Activated CD8-positive, alpha-beta T cell treated with anti-CD3 and anti-CD28 coated beads for 36 hours (primary cell): ENCODE measurements around the gene CCL4. TPM values are rescaled to one million over a fixed set of nuclear protein-coding genes. Genes with fewer than 3 reads are reported as not detected.

Source experiments
- ATAC-seq: fragments of 200-7000 bp; cut with Tn5 transposase; one replicate; pipeline ENCODE4 v1.10.0; 2021; ENCODE audit warnings: mild to moderate bottlenecking, moderate library complexity
- CTCF ChIA-PET: fragments of 350-600 bp; sonication (Branson Sonifier 250); formaldehyde crosslinking; loops from one replicate; lab custom pipeline; 2021; ENCODE audit warnings: antibody characterized with exemption; lab: Charles Lee
- POLR2A ChIA-PET: fragments of 350-600 bp; sonication (Branson Sonifier 250); formaldehyde crosslinking; loops from one replicate; lab custom pipeline; 2021; ENCODE audit warnings: antibody characterized with exemption; lab: Charles Lee
- DNase-seq: peaks from one replicate; pipeline ENCODE4 v3.0.0-alpha.2; 2020
- H3K27ac Mint-ChIP-seq: one replicate; pipeline ENCODE4 v1.8.0; 2021; ENCODE audit warnings: mild to moderate bottlenecking, mixed read lengths
- H3K27me3 Mint-ChIP-seq: one replicate; pipeline ENCODE4 v1.8.0; 2021; ENCODE audit warnings: mixed read lengths
- H3K36me3 Mint-ChIP-seq: one replicate; pipeline ENCODE4 v1.8.0; 2021; ENCODE audit warnings: low read depth, mixed read lengths
- H3K4me1 Mint-ChIP-seq: one replicate; pipeline ENCODE4 v1.8.0; 2021; ENCODE audit warnings: low read depth, mixed read lengths
- H3K4me3 Mint-ChIP-seq: one replicate; pipeline ENCODE4 v1.8.0; 2021; ENCODE audit warnings: mild to moderate bottlenecking, moderate library complexity, mixed read lengths
- H3K9me3 Mint-ChIP-seq: one replicate; pipeline ENCODE4 v1.8.0; 2021; ENCODE audit warnings: mixed read lengths
- intact Hi-C: fragments of 100-400 bp; cut with micrococcal nuclease; formaldehyde crosslinking; loops from one replicate; pipeline ENCODE4 v1.10.0; 2022
- total RNA-seq, 2 experiments: library from RNA; stranded (reverse); gene quantifications; one replicate each; pipeline ENCODE4 v1.2.3, GENCODE V29; 2021
- TF ChIP-seq, protein P1 (sequence below): fragments of 200-600 bp; IDR thresholded peaks from one replicate; pipeline ENCODE4 v1.8.0; 2022; ENCODE audit warnings: antibody characterized with exemption, mild to moderate bottlenecking

CCL4 gene
- total RNA-seq, 2 experiments from 2014 or later, result 287 to 290 TPM

- ChIA-PET CTCF (interaction anchor here (0.7 to 1.5 kb wide), 2 partner anchors 19 to 60 kb away, joined by 3 to 4 read pairs; no protein-coding TSS in a partner anchor), POLR2A (no interaction called here)
- no peak for DNase-seq
Observed at GRCh38 chr17:36130346-36130745, 26.7 kb downstream of the CCL4 start.

DNA sequence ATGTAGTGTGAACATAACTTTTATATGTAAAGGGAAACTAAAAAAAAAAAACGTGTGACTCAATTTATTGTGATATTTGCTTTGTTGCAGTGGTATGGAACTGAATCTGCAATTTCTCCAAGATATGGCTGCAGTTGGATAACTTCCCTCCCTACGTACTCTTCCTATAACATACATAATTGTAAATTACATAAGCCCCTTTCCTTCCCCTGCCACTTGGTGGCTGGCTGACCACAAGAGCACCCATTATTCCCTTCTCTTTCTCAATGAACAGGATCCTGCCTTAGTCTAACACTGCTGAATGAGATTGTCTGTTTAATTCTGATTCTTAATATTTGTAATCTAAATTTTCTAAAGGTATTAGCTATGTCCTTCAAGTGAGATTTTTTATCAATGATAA, 27.8 kb downstream of the CCL4 start:
- Mint-ChIP-seq H3K4me3 (no peak overlapping the region), H3K27me3 (peaks cover 4% of the 10 kb centered on the region), H3K9me3 (no peaks in the 10 kb centered on the region), H3K27ac (no peak overlapping the region), H3K4me1 (peaks cover 14% of the 10 kb centered on the region), H3K36me3 (no peaks in the 10 kb centered on the region)
- intact Hi-C loops, result no loop called here
- no peak for ATAC-seq
- ChIA-PET CTCF (interaction anchor here (1.2 to 3.5 kb wide), 3 partner anchors 13 to 57 kb away, joined by 3 to 24 read pairs (median 4); no protein-coding TSS in a partner anchor), POLR2A (no interaction called here)
- no peak for DNase-seq
- TF ChIP-seq, protein P1, sequence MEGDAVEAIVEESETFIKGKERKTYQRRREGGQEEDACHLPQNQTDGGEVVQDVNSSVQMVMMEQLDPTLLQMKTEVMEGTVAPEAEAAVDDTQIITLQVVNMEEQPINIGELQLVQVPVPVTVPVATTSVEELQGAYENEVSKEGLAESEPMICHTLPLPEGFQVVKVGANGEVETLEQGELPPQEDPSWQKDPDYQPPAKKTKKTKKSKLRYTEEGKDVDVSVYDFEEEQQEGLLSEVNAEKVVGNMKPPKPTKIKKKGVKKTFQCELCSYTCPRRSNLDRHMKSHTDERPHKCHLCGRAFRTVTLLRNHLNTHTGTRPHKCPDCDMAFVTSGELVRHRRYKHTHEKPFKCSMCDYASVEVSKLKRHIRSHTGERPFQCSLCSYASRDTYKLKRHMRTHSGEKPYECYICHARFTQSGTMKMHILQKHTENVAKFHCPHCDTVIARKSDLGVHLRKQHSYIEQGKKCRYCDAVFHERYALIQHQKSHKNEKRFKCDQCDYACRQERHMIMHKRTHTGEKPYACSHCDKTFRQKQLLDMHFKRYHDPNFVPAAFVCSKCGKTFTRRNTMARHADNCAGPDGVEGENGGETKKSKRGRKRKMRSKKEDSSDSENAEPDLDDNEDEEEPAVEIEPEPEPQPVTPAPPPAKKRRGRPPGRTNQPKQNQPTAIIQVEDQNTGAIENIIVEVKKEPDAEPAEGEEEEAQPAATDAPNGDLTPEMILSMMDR, result no peak

More at GRCh38 chr17:36130346-36130745, 26.7 kb downstream of the CCL4 start:
- Mint-ChIP-seq H3K36me3 (peaks cover 8% of the 10 kb centered on the region), H3K27me3 (peaks cover 4% of the 10 kb centered on the region), H3K4me1 (peaks cover 16% of the 10 kb centered on the region), H3K9me3 (peaks cover 9% of the 10 kb centered on the region), H3K27ac (no peak overlapping the region), H3K4me3 (no peak overlapping the region)
- intact Hi-C loops, result no loop called here
- ATAC-seq, result no peak
- TF ChIP-seq, protein P1, result no peak

GRCh38 chr17:36131931-36132330, 28.3 kb downstream of the CCL4 start:
- no peak for DNase-seq
- no peaks in the 10 kb centered on the region for H3K36me3 Mint-ChIP-seq
- no peaks in the 10 kb centered on the region for H3K9me3 Mint-ChIP-seq
- H3K4me3 Mint-ChIP-seq, result no peak overlapping the region
- TF ChIP-seq, protein P1, result no peak
- peaks cover 10% of the 10 kb centered on the region for H3K4me1 Mint-ChIP-seq
- ATAC-seq, result no peak
- H3K27me3 Mint-ChIP-seq, result peaks cover 4% of the 10 kb centered on the region
- CTCF ChIA-PET, result interaction anchor here (1.2 to 3.5 kb wide), 5 partner anchors 14 to 163 kb away, joined by 3 to 24 read pairs (median 8); no protein-coding TSS in a partner anchor
- H3K27ac Mint-ChIP-seq, result no peak overlapping the region
- intact Hi-C loops, result no loop called here
- POLR2A ChIA-PET, result no interaction called here

- Mint-ChIP-seq H3K27me3 (peaks cover 4% of the 10 kb centered on the region), H3K27ac (no peak overlapping the region), H3K36me3 (no peaks in the 10 kb centered on the region), H3K4me3 (no peak overlapping the region), H3K4me1 (peaks cover 5% of the 10 kb centered on the region), H3K9me3 (no peaks in the 10 kb centered on the region)
- CTCF ChIA-PET, result interaction anchor here (1.1 to 3.5 kb wide), 7 partner anchors 10 to 282 kb away, joined by 3 to 24 read pairs (median 8); no protein-coding TSS in a partner anchor
- no peak for DNase-seq
- TF ChIP-seq, protein P1, result no peak
- POLR2A ChIA-PET, result no interaction called here
- intact Hi-C loops, result no loop called here
- ATAC-seq, result no peak
Observed at GRCh38 chr17:36132421-36132831, 28.8 kb downstream of the CCL4 start.

GRCh38 chr17:36133602-36134236, 30.1 kb downstream of the CCL4 start:
- TF ChIP-seq, protein P1, result no peak
- ChIA-PET CTCF (interaction anchor here (1.0 to 3.5 kb wide), 6 partner anchors 9 to 284 kb away, joined by 3 to 24 read pairs (median 8); no protein-coding TSS in a partner anchor), POLR2A (no interaction called here)
- Mint-ChIP-seq H3K4me3 (no peak overlapping the region), H3K27me3 (peaks cover 6% of the 10 kb centered on the region), H3K36me3 (no peaks in the 10 kb centered on the region), H3K4me1 (peaks cover 2% of the 10 kb centered on the region), H3K27ac (no peak overlapping the region), H3K9me3 (peaks cover 5% of the 10 kb centered on the region)
- intact Hi-C loops, result no loop called here
- DNase-seq (no peak), ATAC-seq (no peak)
